Measurements from ENCODE around the gene KRTAP5-7. TPM values are rescaled to one million over a fixed set of nuclear protein-coding genes. Genes with fewer than 3 reads are reported as not detected.
"Not testable (repeated sequence)": the region's sequence is repeated elsewhere in the genome, so short reads cannot be mapped to it uniquely, and the experiment has no call there.

KRTAP5-7 gene
- 0.16 TPM for total RNA-seq

- not testable (repeated sequence) for ATAC-seq
Measured at GRCh38 chr11:71526796-71527575, at the start of gene KRTAP5-7. Gene KRTAP5-7, plus strand, starts transcription at chr11:71527267. Its CDS starts 34 bp downstream, at chr11:71527301.

DNA sequence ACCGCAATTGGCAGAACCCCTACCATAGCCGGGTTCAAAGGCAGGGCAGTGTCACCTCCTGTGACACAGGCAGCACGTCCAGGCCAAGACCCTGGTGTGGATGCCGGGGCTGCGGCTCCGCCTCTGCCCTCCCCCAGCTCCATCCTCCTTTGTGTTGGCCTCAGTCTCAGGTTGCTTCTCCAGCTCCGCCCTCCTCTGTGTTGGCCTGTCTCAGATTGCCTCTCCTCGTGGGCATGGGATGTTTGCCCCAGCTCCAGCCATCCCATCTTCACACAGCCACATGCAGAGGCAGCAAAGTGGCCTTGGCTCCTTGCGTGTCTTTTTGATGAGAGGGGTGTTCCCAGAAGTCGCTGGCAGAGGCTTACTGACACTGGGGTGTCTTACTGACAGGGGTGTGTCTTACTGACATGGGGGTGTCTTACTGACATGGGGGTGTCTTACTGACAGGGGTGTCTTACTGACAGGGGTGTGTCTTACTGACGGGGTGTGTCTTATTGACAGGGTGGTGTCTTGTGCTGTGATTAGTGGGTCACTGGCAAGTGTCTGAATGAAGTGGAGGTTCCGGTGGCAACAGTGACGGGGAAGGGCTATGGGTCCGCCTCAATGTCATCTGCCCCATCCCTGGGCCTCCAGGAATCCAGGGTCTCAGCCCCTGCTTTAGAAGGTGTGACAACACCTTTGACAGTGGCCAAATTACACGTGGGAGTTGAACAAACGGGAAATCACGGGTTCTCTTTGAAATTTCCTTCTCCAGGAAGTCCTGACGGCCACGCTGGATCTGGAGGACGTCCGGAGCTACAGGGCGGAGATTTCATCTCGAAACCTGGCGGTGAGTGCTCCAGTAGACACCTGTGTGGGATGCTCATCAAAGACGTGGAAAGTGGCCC lies 49.2 kb upstream of the KRTAP5-7 start:
- no peak for ATAC-seq

- ATAC-seq, result no peak
Measured at GRCh38 chr11:71478528-71478840, 48.6 kb upstream of the KRTAP5-7 start.

- ATAC-seq, result peak; percentile 67
Measured at GRCh38 chr11:71481101-71481960, 45.7 kb upstream of the KRTAP5-7 start.

- no peak for ATAC-seq
Measured at GRCh38 chr11:71482216-71482615, 44.9 kb upstream of the KRTAP5-7 start.

- peak; percentile 49 for ATAC-seq
Measured at GRCh38 chr11:71482746-71483364, 44.2 kb upstream of the KRTAP5-7 start.

- ATAC-seq, result no peak
Measured at GRCh38 chr11:71483692-71484091, 43.4 kb upstream of the KRTAP5-7 start.

DNA sequence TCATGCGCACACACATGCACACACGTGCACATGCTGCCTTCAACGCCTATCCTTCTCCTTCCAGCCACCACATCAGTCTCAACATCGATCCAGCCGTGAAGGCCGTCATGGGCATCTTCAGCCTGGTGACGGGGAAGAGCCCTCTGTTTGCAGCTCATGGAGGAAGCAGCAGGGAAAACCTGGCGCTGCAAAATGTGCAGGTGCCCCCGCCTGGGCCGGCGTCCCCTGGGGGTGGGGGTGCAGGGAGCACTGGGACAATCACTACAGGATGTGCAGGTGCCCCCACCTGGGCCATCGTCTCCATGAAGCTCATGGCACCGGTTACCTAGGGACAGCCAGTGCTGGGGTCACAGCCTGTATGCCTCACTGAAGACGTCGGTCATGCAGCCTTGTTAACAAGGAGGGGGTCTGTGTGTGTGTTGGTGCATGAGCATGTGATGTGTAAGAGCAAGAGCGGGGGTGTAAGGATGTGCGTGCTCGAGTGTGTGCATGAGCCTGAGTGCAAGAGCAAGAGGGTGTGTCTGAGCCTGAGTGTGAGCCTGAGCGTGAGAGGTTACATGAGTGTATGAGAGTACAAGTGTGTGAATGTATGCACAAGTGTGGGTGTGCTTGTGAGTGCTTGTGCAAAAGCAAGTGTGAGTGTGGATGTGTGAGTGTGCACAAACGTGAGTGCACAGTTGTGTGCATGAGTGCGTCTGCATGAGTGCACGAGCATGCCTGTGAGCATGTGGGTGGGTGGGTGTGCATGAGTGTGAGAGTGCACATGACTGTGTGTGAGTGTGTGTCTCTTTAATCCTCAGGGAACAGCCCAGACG lies 42.6 kb upstream of the KRTAP5-7 start:
- ATAC-seq, result no peak

- no peak for ATAC-seq
Measured at GRCh38 chr11:71485063-71485399, 42.0 kb upstream of the KRTAP5-7 start.

- no peak for ATAC-seq
Measured at GRCh38 chr11:71485466-71485865, 41.6 kb upstream of the KRTAP5-7 start.

GRCh38 chr11:71486320-71486719 lies 40.7 kb upstream of the KRTAP5-7 start:
- no peak for ATAC-seq

GRCh38 chr11:71488681-71489270 lies 38.3 kb upstream of the KRTAP5-7 start:
- no peak for ATAC-seq

DNA sequence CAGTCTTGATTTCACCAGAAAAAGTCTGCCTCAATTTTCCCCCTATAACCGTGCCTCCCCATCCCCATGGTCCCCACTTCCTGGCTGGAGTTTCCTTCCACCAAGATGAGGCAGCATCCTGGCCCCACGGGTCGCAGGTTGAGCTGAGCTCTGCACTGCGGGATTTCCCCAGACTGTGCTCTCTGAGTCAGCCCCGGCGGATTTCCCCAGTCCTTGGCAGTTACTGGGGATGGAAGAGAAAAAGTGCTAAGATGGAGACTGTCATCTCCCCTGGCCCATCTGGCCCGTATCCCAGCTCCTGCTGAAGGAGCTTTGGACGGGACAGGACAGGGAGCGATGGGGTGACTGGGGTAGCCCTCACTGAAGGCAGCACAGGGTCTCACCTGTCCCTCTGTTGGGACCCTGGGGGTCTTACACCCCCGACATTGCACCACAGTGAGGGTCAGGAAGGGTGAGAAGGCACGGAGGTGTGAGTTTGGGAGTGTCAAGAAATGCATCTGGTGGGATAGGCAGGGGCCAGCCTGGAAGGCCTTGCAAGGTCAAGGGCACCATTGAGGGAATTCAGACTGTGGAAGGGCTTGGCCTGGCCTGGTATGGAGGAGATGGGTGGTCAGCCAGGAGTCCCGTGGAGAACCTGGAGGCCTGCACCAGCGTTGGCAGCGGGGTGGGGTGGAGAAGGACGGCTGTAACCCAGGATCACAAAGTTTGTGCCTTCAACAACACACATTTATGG lies 37.6 kb upstream of the KRTAP5-7 start:
- ATAC-seq, result peak; percentile 37

GRCh38 chr11:71490044-71490730 lies 36.9 kb upstream of the KRTAP5-7 start:
- no peak for ATAC-seq

GRCh38 chr11:71490731-71491390 lies 36.2 kb upstream of the KRTAP5-7 start:
- no peak for ATAC-seq

- ATAC-seq, result no peak
Measured at GRCh38 chr11:71491531-71491930, 35.5 kb upstream of the KRTAP5-7 start.

GRCh38 chr11:71491940-71492339 lies 35.1 kb upstream of the KRTAP5-7 start:
- ATAC-seq, result no peak

- no peak for ATAC-seq
Measured at GRCh38 chr11:71495286-71496230, 31.5 kb upstream of the KRTAP5-7 start.
